Tibial nerve (tissue), 4 donors: ENCODE measurements around the gene APBA1. TPM values are rescaled to one million over a fixed set of nuclear protein-coding genes. Genes with fewer than 3 reads are reported as not detected.

Experiments used
- DNase-seq, 2 donors: peaks; one replicate each; pipeline ENCODE4 v3.0.0-alpha.2; 2019; ENCODE audit warnings: low spot score in 2 of 2
- H3K27ac ChIP-seq, 4 donors: fragments of 200-600 bp; sonication (generic) in 3 of 4; one replicate each; pipeline ENCODE4 v1.5.1; 2017 to 2019; ENCODE audit warnings: mild to moderate bottlenecking in 1 of 4
- H3K27me3 ChIP-seq, 2 donors: fragments of 200-600 bp; sonication (generic) in 1 of 2; one replicate each; pipeline versions ENCODE4 v1.5.1 to v1.6.0; 2017 to 2019
- H3K36me3 ChIP-seq, 3 donors: fragments of 200-600 bp; sonication (generic); one replicate each; pipeline ENCODE4 v1.5.1; 2018 to 2019
- H3K4me1 ChIP-seq, 4 donors: fragments of 200-600 bp; sonication (generic) in 3 of 4; one replicate each; pipeline ENCODE4 v1.5.1; 2017 to 2019
- H3K4me3 ChIP-seq, 4 donors: fragments of 200-600 bp; sonication (generic) in 3 of 4; one replicate each; pipeline ENCODE4 v1.5.1; 2017 to 2019; ENCODE audit warnings: mild to moderate bottlenecking in 1 of 4, moderate library complexity in 1 of 4
- H3K9me3 ChIP-seq, 4 donors: fragments of 200-600 bp; sonication (generic) in 3 of 4; one replicate each; pipeline ENCODE4 v1.5.1; 2017 to 2019
- CTCF ChIP-seq, 5 experiments: fragments of 200-600 bp in 3 of 5; fragments of 450-650 bp in 2 of 5; sonication (generic) in 3 of 5; IDR thresholded peaks; one replicate each; pipeline ENCODE4 v1.5.1; 2016 to 2019; ENCODE audit warnings: antibody characterized with exemption in 5 of 5, mild to moderate bottlenecking in 3 of 5, moderate library complexity in 2 of 5
- EP300 ChIP-seq, 2 donors: sonication (generic); formaldehyde crosslinking; IDR thresholded peaks; one replicate each; pipeline ENCODE4 v1.6.1; 2017; ENCODE audit warnings: antibody characterized with exemption in 2 of 2, mild to moderate bottlenecking in 1 of 2
- POLR2A ChIP-seq, 2 donors: fragments of 450-650 bp; IDR thresholded peaks; one replicate each; pipeline ENCODE4 v1.6.1; 2017; ENCODE audit warnings: antibody characterized with exemption in 2 of 2, mild to moderate bottlenecking in 2 of 2, moderate library complexity in 2 of 2
- WGBS, 2 donors: methylation state at CpG; one replicate each; pipeline ENCODE4 v1.1.5; 2018; 5-methylcytosine and 5-hydroxymethylcytosine counted together
- total RNA-seq, 4 donors: library from RNA; depleted of rRNA; stranded (reverse); fragments of >200 nt; gene quantifications; one replicate each; pipeline ENCODE4 v1.1.0, GENCODE V29; 2016

The APBA1 gene
- total RNA-seq, 4 donors from 2014 or later, result 8.4 to 14.4 (median 9.8) TPM

DNA sequence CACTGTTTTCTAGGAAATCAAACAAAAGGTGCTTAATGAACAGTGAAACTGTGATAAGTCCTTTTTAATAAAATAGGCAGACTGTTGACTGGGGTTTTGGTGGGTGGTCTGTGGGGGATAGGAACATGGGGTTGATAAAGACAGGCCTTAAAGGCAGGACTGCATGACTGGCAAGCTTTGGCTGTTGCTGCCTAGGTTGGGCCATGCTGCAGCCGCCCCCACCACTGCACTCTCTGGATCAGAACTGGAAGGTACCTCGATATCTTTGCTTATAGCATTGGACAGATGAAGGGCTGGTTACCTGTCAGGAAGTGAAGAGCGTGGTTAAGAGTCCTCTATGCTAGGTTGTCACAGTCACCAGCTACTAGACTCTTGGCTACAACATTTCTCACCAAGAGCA, 24.4 kb downstream of the APBA1 start:
- TF ChIP-seq EP300 (IDR thresholded peaks at IDR 0.05) (no peak), POLR2A (IDR thresholded peaks at IDR 0.05) (no peak), CTCF (IDR thresholded peaks at IDR 0.05) (no peak)
- WGBS, 2 donors, result 92 to 93% methylated on average over 3 of the region's 3 CpGs
- no peak for DNase-seq
- Histone ChIP-seq H3K4me1 (peaks cover 0 to 9% (median 0%) of the 10 kb centered on the region in 4 donors), H3K27ac (no peak overlapping the region), H3K27me3 (no peaks in the 10 kb centered on the region), H3K9me3 (no peaks in the 10 kb centered on the region), H3K4me3 (no peak overlapping the region), H3K36me3 (peaks cover 0 to 5% (median 0%) of the 10 kb centered on the region in 3 donors)

DNA sequence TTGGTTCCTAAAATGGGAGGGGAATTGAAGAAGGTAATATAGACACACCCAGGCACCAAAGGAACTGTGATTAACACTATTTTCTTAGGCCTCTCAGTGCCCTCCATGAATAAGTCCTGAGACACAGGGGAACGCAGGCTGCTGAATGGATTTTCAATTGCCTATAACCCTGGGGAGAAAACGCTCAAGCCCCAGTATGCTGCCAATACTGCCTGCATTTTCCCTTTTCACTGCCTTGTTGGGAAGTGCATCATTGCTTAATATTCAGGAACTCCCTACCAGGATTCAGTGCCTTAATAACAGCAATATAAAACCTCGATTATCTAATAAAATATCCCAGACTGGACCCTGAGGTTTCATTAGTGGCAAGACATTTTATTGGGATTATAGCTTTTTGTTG, 25.4 kb downstream of the APBA1 start:
- H3K36me3 ChIP-seq, result peaks cover 0 to 12% (median 0%) of the 10 kb centered on the region in 3 donors
- no peak for TF ChIP-seq CTCF (IDR thresholded peaks at IDR 0.05)
- TF ChIP-seq EP300 (IDR thresholded peaks at IDR 0.05), result no peak
- no peak for TF ChIP-seq POLR2A (IDR thresholded peaks at IDR 0.05)
- H3K4me3 ChIP-seq, result no peak overlapping the region
- peaks cover 0 to 9% (median 0%) of the 10 kb centered on the region in 4 donors for H3K4me1 ChIP-seq
- H3K27me3 ChIP-seq, result no peaks in the 10 kb centered on the region
- H3K9me3 ChIP-seq, result peaks cover 0 to 8% (median 0%) of the 10 kb centered on the region in 4 donors
- DNase-seq, result no peak
- no peak overlapping the region for H3K27ac ChIP-seq
- WGBS, 2 donors, result 58 to 61% methylated on average over 3 of the region's 3 CpGs

GRCh38 chr9:69645488-69645887, 26.7 kb downstream of the APBA1 start:
- H3K4me3 ChIP-seq, result no peak overlapping the region
- peaks cover 0 to 10% (median 0%) of the 10 kb centered on the region in 4 donors for H3K9me3 ChIP-seq
- no peaks in the 10 kb centered on the region for H3K27me3 ChIP-seq
- H3K4me1 ChIP-seq, result peaks cover 0 to 9% (median 0%) of the 10 kb centered on the region in 4 donors
- H3K27ac ChIP-seq, result no peak overlapping the region
- peaks cover 0 to 13% (median 0%) of the 10 kb centered on the region in 3 donors for H3K36me3 ChIP-seq
- DNase-seq, result no peak
- TF ChIP-seq EP300 (IDR thresholded peaks at IDR 0.05) (no peak), CTCF (IDR thresholded peaks at IDR 0.05) (no peak), POLR2A (IDR thresholded peaks at IDR 0.05) (no peak)
- WGBS, 2 donors, result 71 to 76% methylated on average over 7 to 10 of the region's 10 CpGs

- Histone ChIP-seq H3K9me3 (peaks cover 0 to 10% (median 0%) of the 10 kb centered on the region in 4 donors), H3K27me3 (no peaks in the 10 kb centered on the region), H3K36me3 (peaks cover 0 to 13% (median 0%) of the 10 kb centered on the region in 3 donors), H3K4me3 (no peak overlapping the region), H3K4me1 (peaks cover 0 to 9% (median 0%) of the 10 kb centered on the region in 4 donors), H3K27ac (no peak overlapping the region)
- no peak for DNase-seq
- WGBS, 2 donors, result 86 to 94% methylated on average over 1 of the region's 1 CpG
- TF ChIP-seq EP300 (IDR thresholded peaks at IDR 0.05), result no peak
- TF ChIP-seq POLR2A (IDR thresholded peaks at IDR 0.05), result no peak
- TF ChIP-seq CTCF (IDR thresholded peaks at IDR 0.05), result no peak
These were observed 29.1 kb downstream of the APBA1 start for GRCh38 chr9:69643098-69643497.

DNA sequence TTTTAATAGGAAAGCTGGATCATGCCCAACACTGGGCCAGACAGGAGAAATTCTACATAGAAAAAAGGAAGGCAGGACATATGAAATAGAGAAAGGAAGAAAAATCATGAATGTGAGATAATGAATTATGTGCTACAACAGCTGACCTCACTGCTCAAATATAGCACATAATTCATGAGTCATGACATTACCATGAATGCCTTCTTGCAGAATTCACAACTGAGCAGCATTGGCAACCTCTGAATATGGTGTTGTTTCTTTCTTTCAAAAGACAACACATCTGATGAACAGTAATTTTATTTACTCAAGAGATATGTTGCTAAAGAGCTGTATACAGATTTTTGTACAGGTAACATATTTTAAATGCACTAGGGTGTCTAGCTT, 34.4 kb downstream of the APBA1 start:
- no peak for DNase-seq
- Histone ChIP-seq H3K27me3 (no peaks in the 10 kb centered on the region), H3K36me3 (peaks cover 0 to 8% (median 0%) of the 10 kb centered on the region in 3 donors), H3K4me1 (peaks cover 0 to 6% (median 0%) of the 10 kb centered on the region in 4 donors), H3K9me3 (peaks cover 0 to 10% (median 0%) of the 10 kb centered on the region in 4 donors), H3K4me3 (no peak overlapping the region), H3K27ac (peak overlapping the region in 2 of 4 donors; percentile 20 to 77)
- TF ChIP-seq POLR2A (IDR thresholded peaks at IDR 0.05) (no peak), CTCF (IDR thresholded peaks at IDR 0.05) (no peak), EP300 (IDR thresholded peaks at IDR 0.05) (no peak)
